ENCODE data around the gene TMED8.

The TMED8 gene

DNA sequence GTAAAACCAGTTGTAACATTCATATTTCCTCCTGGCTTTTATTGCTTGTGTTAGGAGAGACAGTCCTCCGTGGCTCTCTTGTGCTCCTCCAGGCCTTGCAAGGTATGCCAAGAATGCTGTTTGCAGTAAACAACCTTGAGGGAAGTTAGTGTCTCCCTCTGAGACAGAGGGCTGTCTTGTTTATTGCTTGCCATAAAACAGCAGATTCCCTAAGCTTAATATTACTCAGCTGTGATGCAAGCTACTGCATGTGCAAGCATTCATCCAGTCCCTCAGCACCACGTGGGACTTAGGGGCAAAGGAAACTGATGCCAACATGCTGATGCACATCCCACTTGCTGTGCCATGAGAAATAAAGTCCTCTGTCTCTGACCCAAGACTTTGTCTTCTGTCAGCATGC is 62.9 kb downstream of the TMED8 start:
- peak overlapping the region; percentile 47 for H3K27ac ChIP-seq
- TF ChIP-seq, protein P1, sequence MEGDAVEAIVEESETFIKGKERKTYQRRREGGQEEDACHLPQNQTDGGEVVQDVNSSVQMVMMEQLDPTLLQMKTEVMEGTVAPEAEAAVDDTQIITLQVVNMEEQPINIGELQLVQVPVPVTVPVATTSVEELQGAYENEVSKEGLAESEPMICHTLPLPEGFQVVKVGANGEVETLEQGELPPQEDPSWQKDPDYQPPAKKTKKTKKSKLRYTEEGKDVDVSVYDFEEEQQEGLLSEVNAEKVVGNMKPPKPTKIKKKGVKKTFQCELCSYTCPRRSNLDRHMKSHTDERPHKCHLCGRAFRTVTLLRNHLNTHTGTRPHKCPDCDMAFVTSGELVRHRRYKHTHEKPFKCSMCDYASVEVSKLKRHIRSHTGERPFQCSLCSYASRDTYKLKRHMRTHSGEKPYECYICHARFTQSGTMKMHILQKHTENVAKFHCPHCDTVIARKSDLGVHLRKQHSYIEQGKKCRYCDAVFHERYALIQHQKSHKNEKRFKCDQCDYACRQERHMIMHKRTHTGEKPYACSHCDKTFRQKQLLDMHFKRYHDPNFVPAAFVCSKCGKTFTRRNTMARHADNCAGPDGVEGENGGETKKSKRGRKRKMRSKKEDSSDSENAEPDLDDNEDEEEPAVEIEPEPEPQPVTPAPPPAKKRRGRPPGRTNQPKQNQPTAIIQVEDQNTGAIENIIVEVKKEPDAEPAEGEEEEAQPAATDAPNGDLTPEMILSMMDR (conservative IDR thresholded peaks at IDR 0.05): no peak; the same call in 1 of the 2 replicates
- TF ChIP-seq ZFX (IDR thresholded peaks at IDR 0.05): no peak

DNA sequence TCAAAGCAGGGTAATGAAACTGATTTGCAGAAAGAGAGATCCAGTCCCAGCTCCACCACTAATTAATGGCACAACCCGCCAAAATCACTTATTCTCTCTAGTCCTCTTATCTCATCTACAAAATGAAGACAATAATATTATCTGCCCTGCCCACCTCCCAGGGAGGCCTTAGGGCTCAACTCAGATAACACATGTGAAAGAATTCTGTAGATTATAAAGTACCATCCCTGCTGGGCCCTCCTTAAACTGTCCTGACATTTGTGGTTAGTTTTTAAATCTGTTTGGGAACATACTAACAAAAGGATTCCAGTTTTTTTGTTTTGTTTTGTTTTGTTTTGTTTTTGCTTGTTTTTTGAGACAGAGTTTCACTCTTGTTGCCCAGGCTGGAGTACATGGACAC is 63.5 kb downstream of the TMED8 start:
- H3K27ac ChIP-seq: peak overlapping the region; percentile 47
- TF ChIP-seq, protein P1 (conservative IDR thresholded peaks at IDR 0.05): no peak
- TF ChIP-seq ZFX (IDR thresholded peaks at IDR 0.05): no peak

DNA sequence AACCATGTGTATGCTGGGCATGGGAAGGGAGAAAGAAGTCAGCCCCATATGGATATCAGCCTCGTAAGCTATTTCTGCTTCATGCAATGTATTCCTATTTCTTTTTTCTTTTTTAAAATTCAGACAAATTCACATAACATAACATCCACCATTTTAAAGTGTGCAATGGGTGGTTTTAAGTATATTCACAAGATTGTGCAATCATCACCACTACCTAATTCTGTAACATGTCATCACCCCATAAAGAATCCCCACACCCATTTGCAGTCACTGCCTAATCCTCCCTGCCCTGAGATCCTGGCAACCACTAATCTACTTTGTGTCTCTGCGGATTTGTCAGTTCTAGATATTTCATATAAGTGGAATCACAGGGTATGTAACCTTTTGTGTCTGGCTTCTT is 65.7 kb downstream of the TMED8 start:
- TF ChIP-seq, protein P1 (conservative IDR thresholded peaks at IDR 0.05): no peak
- no peak for TF ChIP-seq ZFX (IDR thresholded peaks at IDR 0.05)

DNA sequence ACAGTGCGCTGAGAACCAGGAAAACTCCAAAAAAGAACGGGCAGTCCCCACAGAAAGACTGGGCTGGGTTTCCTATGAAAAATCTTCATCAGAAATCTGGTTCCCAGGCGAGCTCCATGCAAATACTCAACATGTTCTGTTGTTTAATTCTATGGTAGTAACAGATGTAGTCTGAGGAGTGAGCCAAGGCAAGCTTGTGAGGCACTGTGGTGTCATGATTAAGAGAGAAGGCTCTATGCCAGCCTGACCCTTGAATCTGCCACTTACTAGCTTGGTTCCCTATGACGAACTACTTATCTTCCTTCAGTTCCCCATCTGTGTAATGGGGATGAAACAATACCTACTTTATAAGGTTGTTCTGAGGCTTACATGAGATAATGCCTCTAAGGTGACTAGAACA is 66.9 kb downstream of the TMED8 start:
- TF ChIP-seq, protein P1 (conservative IDR thresholded peaks at IDR 0.05): no peak
- no peak for TF ChIP-seq ZFX (IDR thresholded peaks at IDR 0.05)
- no peak overlapping the region for H3K27ac ChIP-seq

More for the DNA sequence above, 65.7 kb downstream of the TMED8 start:
- no peak overlapping the region for H3K27ac ChIP-seq

DNA sequence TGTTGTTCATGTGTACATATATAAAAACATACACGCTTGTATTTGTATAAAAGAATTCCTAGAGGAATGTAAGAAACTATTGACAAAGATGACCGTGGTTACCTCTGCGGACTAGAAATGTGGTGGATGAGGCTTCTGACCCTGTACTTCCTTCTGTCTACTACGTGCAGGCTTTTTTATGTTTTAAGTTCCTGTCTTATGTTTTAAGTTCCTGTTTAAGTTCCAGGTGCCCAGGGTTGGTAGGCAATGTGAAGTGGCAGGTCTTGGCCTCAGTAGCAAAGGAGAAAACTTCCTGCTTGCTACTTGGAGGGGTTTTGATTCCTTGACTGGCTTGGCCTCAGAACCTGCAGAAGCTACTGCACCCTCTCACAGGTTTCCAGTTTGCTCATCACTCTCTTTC is 67.8 kb downstream of the TMED8 start:
- H3K27ac ChIP-seq: no peak overlapping the region
- TF ChIP-seq, protein P1 (conservative IDR thresholded peaks at IDR 0.05): no peak
- TF ChIP-seq ZFX (IDR thresholded peaks at IDR 0.05): no peak

DNA sequence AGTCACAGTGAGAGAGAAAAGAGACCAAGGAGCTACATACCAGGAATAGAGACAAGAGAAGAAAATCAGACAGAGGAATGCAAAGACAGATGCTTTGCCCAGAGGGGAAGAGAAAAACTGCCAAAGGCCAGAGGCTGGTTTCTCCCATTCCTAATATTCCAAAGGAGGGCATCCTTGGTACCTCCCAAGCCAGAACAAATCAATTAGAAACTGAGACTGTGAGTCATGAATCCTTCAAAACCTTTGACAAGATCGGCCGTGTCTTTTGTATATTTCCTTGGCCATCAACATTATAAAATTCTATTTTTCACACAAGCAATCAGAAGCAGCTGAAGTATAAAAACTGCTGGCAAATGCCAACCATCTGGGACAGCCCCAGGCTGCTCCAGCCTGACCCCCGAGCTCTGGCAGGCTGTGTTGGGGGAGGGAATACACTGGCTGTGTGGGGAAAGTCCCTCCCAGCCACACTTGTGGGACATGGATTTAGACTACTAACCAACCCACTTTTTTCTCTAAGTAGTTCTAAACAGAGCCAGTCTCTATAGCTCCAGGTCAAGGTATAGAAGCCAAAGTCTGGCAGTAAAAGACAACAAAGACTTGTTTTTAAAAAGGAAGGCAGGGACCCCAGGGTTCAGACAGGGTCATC is 69.9 kb downstream of the TMED8 start:
- H3K27ac ChIP-seq: no peak overlapping the region
- TF ChIP-seq, protein P1 (conservative IDR thresholded peaks at IDR 0.05): no peak
- TF ChIP-seq ZFX (IDR thresholded peaks at IDR 0.05): no peak

DNA sequence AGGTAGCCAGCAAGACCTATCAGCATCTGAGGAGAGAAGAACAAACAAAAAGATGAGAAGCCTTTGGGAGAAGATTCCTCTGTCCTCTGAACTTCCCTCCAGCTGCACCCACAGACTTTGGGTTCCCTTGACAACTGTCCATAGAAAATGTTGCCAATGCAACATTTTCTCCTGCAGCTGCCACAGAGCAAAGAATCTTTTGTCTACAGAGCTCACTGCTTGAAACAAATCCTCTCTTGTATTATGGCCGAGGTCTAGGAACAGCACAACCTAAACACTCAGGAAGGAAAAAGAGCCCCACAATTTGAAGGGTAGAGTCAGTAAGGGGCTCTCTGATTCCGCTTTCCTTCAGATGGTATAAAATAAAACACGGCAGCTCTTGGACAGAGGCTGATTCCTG is 70.5 kb downstream of the TMED8 start:
- TF ChIP-seq ZFX (IDR thresholded peaks at IDR 0.05): no peak
- TF ChIP-seq, protein P1 (conservative IDR thresholded peaks at IDR 0.05): no peak
- no peak overlapping the region for H3K27ac ChIP-seq
